GM21447 (cell line): Measurements from ENCODE around the gene PAX7.

Experiments
- ATAC-seq: cut with Tn5 transposase; IDR thresholded peaks from one replicate; pipeline ENCODE4 v1.9.1; 2021; ENCODE audit not compliant: unreplicated experiment

The PAX7 gene

GRCh38 chr1:18697541-18697940 lies 66.9 kb downstream of the PAX7 start:
- ATAC-seq, result no peak

GRCh38 chr1:18700530-18700929 lies 69.9 kb downstream of the PAX7 start:
- ATAC-seq, result no peak

GRCh38 chr1:18701183-18701582 lies 70.5 kb downstream of the PAX7 start:
- no peak for ATAC-seq

GRCh38 chr1:18703041-18703621 lies 72.5 kb downstream of the PAX7 start:
- ATAC-seq, result no peak

- no peak for ATAC-seq
Observed at GRCh38 chr1:18705811-18706210, 75.2 kb downstream of the PAX7 start.

GRCh38 chr1:18707696-18708257 lies 77.1 kb downstream of the PAX7 start:
- ATAC-seq, result no peak

- ATAC-seq, result no peak
Observed at GRCh38 chr1:18710002-18710401, 79.4 kb downstream of the PAX7 start.

- ATAC-seq, result no peak
Observed at GRCh38 chr1:18711003-18711402, 80.4 kb downstream of the PAX7 start.

GRCh38 chr1:18711536-18712251 lies 81.0 kb downstream of the PAX7 start:
- no peak for ATAC-seq

- ATAC-seq, result no peak
Observed at GRCh38 chr1:18712252-18712600, 81.6 kb downstream of the PAX7 start.

GRCh38 chr1:18714404-18715175 lies 83.9 kb downstream of the PAX7 start:
- no peak for ATAC-seq

GRCh38 chr1:18716112-18716784 lies 85.6 kb downstream of the PAX7 start:
- no peak for ATAC-seq

GRCh38 chr1:18716785-18717678 lies 86.4 kb downstream of the PAX7 start:
- no peak for ATAC-seq

- ATAC-seq, result no peak
Observed at GRCh38 chr1:18719786-18720451, 89.3 kb downstream of the PAX7 start.

- no peak for ATAC-seq
Observed at GRCh38 chr1:18721041-18721440, 90.4 kb downstream of the PAX7 start.

- ATAC-seq, result no peak
Observed at GRCh38 chr1:18721776-18722175, 91.1 kb downstream of the PAX7 start.

GRCh38 chr1:18722270-18722669 lies 91.6 kb downstream of the PAX7 start:
- ATAC-seq, result no peak

- no peak for ATAC-seq
Observed at GRCh38 chr1:18723206-18723605, 92.6 kb downstream of the PAX7 start.

- ATAC-seq, result no peak
Observed at GRCh38 chr1:18723701-18724411, 93.2 kb downstream of the PAX7 start.
